C4-2B (cell line): ENCODE results near the gene LDLRAD3.

ENCODE experiments used
- H3K27ac ChIP-seq: fragments of 450-650 bp; 2 replicates; pipeline ENCODE4 v1.5.1; 2017
- ZFX ChIP-seq: fragments of 450-650 bp; IDR thresholded peaks from 2 replicates; pipeline ENCODE4 v1.6.1; 2017
- TF ChIP-seq, protein P1 (sequence below): fragments of 450-650 bp; conservative IDR thresholded peaks from 2 replicates; pipeline ENCODE4 v1.5.1; 2017; ENCODE audit warnings: mild to moderate bottlenecking

LDLRAD3 gene

DNA sequence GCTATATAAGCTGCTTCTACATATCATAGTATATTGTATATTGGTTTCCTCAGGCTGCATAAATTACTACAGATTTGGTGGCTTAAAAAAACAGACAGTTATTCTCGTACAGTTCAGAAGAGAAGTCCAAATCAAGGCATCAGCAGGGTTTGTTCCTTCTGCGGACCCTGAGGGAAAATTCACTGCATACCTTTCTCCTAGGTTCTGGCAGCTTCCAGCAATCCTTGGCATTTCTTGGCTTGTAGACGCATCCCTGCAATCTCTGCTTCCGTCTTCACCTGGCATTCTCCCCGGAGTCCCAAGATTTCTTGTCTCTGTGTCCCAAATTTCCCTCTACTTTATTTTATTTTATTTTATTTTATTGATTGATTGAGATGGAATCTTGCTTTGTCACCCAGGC is 202.6 kb downstream of the LDLRAD3 start:
- H3K27ac ChIP-seq, result no peak overlapping the region
- TF ChIP-seq, protein P1, sequence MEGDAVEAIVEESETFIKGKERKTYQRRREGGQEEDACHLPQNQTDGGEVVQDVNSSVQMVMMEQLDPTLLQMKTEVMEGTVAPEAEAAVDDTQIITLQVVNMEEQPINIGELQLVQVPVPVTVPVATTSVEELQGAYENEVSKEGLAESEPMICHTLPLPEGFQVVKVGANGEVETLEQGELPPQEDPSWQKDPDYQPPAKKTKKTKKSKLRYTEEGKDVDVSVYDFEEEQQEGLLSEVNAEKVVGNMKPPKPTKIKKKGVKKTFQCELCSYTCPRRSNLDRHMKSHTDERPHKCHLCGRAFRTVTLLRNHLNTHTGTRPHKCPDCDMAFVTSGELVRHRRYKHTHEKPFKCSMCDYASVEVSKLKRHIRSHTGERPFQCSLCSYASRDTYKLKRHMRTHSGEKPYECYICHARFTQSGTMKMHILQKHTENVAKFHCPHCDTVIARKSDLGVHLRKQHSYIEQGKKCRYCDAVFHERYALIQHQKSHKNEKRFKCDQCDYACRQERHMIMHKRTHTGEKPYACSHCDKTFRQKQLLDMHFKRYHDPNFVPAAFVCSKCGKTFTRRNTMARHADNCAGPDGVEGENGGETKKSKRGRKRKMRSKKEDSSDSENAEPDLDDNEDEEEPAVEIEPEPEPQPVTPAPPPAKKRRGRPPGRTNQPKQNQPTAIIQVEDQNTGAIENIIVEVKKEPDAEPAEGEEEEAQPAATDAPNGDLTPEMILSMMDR, result no peak
- TF ChIP-seq ZFX, result no peak

DNA sequence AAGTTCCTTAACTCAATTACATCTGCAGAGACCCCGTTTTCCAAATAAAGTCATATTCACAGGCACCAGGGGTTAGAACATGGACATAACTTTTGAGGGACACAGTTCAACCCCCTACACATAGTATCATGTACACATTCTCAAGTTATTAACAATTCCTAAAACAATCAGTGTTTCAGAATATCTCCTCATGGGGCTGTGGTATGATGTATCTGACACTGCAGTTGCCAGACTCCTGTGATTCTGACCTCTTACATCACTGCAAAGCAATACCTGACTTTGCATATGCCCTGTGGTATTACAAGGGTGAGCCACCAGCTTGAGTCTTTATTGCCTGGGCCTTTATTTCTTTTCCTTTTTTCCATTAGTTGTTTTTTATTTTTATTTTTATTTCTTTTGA is 203.6 kb downstream of the LDLRAD3 start:
- H3K27ac ChIP-seq, result no peak overlapping the region
- no peak for TF ChIP-seq ZFX
- TF ChIP-seq, protein P1, result no peak

DNA sequence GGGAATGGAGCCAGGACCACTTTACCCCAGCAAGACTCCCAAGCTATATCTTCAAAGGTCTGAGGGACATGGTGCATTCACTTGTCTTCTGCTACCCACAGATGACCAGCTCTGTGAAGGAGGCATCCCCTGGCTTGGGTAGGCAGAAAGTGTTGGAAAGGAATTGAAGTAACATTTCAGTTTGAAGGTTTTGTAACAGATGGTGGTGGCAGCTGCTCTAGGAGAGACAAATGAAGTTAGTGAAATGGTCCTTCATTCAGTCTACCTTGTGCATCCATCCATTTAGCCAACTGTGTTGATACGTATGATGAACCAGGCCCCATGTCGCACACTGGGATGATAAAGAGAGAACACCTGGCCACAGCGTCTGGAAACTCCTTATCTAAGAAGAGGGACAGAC is 204.8 kb downstream of the LDLRAD3 start:
- TF ChIP-seq, protein P1, result no peak
- TF ChIP-seq ZFX, result no peak
- no peak overlapping the region for H3K27ac ChIP-seq

DNA sequence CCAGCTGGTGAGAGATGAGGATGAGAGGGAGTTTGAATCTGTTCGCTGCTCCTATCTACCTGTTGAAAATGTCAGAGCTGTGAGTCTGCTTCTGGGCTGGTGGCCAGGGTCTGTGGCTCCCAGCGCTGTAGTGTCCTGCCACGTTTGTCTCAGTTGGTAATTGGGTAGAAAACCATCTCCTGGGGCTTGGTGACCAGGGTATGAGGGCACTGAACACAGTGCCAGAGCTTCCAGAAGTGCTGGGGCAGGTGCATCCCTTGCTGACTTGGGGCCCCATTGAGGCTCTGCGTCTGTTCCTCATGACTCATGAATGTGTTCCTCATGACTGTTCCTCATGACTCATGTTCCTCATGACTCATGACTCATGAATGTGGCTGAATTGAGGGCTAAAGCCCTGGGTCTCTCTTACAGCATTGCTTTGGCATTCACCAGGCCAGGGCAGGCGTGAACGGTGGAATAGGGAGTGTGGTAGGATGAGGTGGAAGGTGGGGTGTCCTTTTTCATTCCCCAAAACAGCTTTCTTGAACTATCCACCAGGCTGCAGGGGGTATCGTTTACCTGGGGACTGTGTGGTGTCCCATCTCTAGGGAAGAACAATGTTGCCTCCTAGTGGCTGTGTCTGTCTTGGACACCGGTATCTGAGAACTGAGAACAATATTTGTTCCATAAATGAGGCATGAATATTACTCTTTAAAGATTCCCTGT is 205.8 kb downstream of the LDLRAD3 start:
- no peak for TF ChIP-seq ZFX
- TF ChIP-seq, protein P1, result peak; percentile 82
- H3K27ac ChIP-seq, result no peak overlapping the region

DNA sequence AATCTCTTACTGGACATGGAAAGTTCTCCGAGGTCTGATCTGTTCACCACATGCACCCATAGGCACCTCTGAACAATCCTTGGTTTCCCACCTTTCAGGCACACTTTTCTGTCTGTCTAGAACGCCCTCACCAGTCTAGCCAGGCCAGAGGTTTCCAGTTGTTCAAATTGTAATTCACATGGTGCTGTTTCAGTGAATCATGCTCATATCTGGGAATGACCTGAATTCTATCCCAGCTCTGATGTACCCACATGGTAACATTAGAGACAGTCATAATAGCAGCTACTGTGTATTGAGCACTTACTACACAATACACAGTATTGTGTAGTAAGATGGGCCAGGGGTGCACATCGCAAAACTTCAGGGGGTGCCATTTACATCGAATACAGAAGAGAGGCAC is 207.1 kb downstream of the LDLRAD3 start:
- H3K27ac ChIP-seq, result no peak overlapping the region
- TF ChIP-seq ZFX, result no peak
- TF ChIP-seq, protein P1, result no peak

DNA sequence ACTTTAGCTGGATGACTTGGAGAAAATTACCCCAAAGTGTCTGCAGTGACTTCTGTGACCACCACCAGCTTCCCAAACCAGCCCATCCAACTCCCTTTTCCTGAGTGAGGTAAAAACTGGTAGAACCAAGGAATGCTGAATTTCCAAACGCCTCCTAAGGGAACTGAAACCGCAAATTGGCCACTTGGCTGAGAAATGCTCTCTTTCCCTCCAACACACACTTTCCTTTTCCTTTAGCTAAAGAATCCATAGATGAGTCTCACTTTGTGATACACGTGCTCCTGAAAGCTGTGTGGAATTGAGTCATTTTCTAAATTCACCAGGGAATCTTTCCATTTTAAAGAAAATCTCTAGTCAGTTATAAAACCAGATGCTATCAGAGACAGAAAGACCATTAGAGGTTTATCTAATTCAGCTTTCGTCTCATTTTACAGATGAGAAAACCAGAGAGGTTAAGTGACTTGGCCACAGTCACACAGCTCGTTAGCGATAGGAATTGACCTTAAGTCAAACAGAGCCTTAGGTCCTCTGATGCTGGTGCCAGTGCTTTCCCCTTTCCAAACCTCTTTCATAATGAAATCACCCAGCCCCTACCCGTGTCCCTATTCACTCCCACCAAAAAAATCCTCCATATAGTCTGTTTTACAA is 208.2 kb downstream of the LDLRAD3 start:
- TF ChIP-seq, protein P1, result no peak
- no peak for TF ChIP-seq ZFX

DNA sequence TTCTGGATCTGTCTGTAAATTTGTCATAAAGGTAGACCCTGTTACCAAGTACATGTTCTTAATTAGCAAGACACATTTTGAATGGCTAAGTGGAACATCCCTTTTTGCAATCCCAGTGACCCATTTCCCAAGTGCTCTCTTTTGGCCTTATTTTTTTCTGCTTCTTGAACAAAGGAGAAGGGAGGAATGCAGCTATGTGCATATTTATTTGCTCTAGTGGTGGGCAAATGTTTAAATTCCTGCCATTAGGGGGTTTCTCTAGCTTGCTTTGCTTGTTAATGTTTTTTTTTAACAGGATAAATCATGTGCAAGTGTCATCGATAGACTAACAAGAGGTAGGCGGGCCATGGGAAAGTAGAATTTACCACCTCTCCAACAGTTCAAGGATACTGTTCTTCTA is 209.7 kb downstream of the LDLRAD3 start:
- H3K27ac ChIP-seq, result no peak overlapping the region
- TF ChIP-seq, protein P1, result no peak
- TF ChIP-seq ZFX, result no peak

More for the DNA sequence above, 208.2 kb downstream of the LDLRAD3 start:
- no peak overlapping the region for H3K27ac ChIP-seq
